HG03139 (cell line): ENCODE measurements around the gene COL17A1.

Experiments
- ATAC-seq: cut with Tn5 transposase; IDR thresholded peaks from one replicate; pipeline ENCODE4 v1.9.1; 2021; ENCODE audit not compliant: unreplicated experiment

The COL17A1 gene

DNA sequence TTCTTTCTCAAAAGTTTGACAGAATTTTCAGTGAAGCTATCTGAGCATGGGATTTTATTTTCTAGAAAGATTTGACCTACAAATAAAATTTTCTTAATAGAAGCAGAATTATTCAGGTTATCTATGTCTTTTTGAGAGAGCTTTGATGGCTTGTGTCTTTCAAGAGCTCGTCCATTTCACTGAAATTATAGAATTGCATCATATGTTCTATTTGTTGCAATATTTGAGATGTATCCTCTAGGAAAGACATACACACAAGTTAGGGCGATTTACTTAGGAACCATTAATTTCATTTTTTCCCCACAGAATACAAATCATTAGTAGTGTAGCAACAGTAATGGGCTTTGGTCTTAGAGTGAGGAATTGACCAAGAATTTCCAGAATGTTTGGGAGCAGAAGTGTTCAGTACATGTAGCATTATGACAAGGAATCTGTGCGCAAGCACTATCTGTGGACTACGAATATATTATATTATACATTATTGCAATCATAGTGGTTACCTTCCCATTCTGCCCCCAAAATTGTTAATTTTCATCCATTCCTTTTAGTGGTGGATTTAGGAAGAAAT, 12.8 kb upstream of the COL17A1 start:
- no peak for ATAC-seq

DNA sequence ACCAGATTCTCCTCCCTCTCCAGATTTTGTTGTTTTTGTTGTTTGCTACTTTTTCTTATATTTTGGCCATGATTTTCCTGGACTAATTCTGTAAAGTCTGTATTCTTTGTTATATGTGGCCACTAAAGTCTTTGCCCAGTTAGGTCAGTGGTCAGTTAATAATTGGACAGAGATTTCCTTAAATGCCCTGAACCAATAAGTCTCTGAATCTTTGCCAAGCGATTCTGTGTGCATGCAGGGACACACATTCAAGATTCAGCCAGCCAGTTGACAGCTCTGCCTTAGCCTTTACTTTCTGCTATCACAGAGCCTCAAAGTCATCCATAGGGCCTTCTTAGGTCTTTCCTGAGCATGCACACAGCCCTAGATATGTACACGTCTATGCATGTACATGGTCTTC, 11.0 kb upstream of the COL17A1 start:
- ATAC-seq, result no peak

DNA sequence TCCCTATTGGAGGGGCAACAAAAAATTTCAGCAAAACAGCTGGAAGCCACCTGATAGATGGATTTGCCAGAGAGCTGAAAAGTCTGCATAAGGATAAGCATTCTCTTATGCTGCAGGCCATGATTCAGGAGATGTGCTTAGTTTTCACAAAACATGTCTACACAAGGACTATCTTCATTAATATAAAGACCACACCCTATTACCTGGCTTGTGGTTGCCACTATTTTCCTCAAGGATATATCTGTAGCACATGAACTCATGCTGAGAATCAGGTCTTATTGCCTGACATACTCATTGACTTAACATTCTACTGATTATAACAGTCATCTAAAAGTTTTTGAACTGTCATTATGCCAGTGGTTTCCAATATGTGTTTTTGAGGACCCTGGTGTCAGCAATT, 7.1 kb upstream of the COL17A1 start:
- ATAC-seq, result no peak

DNA sequence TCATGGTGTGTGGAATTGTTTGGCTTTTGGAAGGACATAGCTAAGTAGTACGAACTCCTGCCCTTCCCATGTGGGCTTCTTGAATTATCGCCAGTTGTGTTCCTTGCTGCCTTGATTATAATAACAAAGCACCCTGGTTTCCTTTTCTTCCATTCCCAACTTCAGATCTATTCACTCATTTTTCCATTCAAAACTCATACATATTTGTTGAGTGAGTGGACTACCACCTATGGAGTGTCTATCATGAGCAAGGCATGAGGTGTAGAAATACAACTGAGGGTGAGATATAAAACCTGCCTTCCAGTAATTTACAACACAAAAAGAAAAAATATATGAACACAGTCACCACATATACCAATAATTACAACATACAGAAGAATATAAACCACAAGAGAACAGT, 4.9 kb upstream of the COL17A1 start:
- ATAC-seq, result no peak

DNA sequence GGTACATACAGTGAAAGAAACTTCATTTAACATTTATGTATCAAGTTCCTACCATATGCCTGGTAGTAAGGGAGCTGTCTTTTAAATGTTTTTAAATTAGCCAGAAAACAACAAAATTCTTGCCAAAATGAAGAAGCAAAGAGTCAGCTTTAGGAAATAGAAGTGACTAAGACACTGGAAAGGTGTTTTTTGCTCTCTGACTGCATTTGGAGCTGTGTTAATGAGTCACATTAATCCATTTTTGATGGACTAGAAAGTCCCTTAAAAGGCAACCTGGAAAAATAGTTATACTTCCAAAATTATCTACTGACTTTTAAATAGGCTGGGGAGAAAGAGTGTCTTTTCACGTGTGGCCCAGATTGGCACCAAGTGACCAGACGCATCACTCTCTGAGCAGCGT, 3.9 kb upstream of the COL17A1 start:
- ATAC-seq, result no peak

DNA sequence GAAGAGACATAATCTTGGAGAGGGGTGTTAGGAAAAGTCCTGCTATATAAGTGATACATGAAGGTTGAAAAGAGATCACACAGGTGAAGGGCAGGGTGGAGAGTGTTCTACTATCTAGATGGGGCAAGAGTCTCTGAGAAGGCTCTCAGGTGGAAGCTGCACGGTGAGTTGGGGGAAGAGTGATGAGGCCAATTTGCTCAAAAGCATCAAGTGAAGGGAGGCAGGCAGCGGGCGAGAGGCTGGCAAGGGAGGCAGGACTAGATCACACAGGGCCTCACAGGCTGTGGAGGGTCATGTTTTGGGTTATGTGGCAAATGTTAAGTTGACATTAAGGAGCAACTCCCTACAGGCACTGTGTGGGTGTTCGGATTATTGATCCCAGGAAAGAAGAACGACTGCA, 2.6 kb upstream of the COL17A1 start:
- ATAC-seq, result no peak

DNA sequence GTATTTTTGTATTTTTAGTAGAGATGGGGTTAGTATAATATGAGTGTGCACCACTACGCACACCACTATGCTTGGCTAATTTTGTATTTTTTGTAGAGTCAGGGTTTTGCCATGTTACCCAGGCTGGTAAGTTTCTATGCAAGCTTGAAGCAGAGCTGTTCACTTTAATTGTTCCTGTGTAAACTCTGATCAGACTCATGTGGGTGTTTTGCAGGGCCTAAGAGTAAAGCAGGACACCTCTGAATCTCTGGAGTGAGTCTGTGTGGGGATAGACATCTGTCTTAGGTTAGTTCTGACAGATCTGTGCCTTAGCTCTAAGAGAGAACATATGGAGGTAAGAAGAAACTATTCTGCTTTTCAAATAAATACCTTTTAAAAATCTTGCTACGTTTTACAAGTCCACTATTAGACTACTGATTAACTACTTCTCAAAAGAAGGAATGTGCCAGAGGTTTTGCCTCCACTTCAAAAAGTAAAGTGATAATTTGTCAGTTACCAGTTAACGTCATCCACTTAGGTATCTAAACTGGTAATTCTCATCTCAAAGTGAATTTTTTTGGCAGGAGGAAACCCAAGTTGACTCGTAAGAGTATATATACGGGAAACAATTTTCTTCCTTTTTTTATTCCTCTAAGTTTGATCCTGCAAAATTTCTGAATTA, 1.1 kb downstream of the COL17A1 start:
- no peak for ATAC-seq

DNA sequence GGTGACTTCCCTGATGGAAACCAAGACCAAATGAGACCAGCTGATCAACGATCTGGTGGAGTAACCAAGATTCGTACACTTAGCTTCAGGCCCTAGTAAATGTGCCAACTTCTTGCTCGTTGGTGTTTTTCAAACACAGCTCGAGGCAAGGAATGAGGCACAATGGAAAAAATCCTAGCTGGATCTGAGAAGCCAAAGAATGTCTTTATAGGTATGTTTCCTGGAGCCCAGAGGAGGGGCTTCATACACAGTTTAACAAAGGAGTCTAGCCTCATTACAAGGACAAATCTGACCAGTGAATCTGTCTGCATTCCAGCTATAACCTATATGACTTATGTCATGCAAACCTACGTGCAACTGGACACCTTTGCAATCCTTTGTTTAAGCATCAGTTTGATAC, 3.7 kb downstream of the COL17A1 start:
- ATAC-seq, result no peak

DNA sequence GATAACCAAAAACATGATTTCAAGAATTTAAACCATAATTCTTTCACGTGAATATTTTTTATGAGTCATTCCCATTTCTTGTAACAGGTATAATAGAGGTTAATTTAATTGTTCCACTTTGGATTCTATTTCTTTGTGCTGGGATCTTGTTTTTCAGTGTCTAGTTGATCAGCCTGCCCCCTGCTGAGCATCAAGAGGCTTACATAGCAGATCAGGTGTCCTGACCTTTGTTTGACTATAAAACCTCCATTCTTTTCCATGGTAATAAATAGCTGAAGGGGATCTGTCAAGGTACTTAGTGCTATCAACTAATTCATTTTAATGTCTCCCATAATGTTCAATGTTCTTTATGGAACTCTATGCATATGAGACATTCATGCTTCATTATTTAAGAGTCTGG, 4.9 kb downstream of the COL17A1 start:
- ATAC-seq, result no peak

DNA sequence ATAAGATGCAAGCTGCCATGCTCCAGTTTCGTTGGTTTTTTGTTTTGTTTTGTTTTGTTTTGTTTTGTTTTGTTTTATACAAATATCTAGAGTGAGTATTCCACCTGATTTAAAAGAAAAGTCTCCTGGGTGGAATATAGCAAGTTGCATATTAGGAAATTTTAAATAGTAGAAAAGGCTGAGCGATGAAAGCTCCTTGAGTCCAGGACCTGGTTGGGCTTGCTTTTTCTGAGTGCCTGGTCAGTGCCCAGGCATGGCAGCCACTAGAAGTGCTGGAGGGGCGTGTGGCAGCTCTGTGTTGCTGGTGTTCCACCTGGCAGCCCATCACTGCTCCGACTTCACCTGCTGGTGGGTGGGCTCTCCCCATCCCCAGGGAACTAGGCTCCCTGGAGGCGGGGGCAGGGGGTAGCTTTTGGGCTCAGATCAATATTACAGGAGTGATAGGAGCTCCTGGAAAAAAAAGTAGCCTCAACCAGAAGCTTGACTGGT, 8.0 kb downstream of the COL17A1 start:
- no peak for ATAC-seq

DNA sequence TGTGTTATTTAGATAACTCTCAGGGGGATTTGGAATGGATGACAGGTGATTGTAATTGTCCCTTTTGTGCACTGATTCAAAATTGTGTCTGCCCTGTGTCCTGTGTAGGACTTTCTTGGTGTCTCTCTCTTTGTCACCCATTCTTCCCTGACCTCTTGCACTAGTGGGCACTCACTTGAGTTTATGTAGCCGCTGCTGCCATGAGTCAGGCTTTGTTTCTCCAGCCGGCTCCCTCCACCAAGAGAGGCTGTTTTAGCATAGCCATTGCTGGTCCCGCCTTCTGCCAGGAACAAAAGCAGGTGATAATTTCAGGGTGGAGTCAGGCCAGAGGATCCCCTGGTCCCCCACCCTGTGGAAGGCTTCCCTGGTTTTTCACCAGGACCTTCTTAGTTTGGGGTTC, 8.4 kb downstream of the COL17A1 start:
- ATAC-seq, result no peak

DNA sequence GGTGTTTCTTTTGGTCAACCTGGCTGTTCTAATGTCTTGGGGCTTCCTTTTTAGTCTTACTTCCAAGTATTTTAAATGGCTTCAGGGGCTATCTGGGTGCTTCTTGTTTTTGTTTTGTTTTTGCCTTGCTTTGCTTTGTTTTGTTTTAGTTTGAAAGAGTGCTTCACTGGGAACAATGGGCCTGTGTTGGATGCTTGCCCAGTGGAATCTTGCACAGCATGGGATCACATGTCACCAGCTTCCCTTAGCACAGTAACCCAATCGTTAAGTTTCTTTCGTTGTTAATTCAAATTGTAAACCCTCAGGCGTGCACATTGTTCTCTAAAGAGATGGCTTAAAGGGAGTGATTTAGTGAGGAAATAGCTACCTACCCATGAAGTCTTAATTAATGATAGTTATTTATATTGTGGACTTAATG, 8.9 kb downstream of the COL17A1 start:
- ATAC-seq, result no peak

DNA sequence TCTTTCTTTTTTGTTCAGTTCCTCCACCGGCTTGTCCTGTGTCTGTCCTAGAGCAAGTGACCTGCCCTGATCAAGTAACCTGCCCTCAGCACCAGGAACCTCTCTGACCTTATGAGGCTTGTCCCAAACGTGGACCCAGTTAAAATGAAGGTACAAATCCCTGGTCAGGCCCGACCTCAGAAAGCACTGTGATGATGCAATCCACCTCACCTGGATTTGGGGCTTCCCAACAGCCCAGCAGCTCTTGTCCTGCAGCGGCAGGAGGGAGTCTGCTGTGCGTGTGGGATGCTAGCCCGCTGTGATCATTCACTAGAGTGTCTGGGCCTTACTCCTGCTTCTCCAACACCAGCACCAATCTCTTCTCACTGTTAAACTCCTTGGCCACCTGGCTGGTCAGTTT, 11.2 kb downstream of the COL17A1 start:
- no peak for ATAC-seq

DNA sequence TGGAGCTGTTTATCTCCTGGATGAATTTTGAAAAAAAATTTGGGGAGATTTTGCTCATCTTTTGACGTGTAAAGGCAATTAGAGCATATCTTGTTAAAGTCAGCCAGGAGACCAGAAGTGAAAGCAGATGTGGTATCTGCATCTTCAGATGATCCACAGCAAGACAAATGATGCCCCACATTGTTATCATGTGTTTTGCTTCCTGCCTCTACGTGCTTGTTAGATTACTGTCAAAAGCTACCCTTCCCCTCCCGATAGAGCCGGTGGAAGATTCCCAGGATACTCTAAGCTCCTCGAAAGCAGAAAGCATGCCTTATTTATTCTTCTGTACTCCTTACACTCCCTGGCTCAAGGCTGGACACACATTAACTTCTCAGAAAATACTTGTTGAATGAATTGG, 12.9 kb downstream of the COL17A1 start:
- ATAC-seq, result no peak

DNA sequence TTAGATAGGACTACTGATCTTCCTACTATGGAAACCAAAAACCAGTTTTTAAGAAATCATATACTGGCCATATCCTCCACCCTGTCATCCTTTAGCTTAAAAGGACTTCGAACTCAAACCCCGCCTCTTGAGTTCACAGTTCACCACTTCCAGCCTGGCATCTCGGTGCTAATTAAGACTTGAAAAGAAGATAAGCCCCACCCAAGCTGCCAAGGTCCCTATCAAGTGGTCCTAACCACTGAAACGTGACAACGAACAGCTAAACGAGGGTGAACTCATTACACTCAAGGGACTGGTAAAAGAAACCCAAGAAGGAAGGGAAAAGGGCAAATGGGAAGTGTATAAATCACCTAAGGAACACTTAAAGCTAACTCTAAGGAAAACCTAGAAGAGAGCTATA, 16.1 kb downstream of the COL17A1 start:
- ATAC-seq, result no peak

DNA sequence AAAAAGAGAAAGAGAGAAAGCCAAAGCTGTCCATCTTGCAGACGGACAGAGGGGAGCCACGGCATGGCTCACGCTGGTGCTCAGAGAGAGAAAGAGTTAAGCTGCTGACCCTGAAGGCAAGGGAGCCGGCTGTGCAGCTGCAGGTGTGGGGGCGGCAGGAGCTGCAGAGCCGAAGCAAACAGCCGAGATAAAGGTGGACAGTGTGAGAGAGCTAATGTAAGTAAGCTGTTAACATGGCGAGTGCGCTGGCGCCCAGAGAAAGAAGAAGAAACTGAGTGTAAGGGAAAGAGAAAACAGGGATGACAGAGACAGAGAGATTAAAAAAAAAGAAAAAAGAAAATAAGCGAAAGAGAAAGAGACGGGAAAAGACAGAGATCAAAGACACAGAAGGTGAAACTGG, 18.2 kb downstream of the COL17A1 start:
- no peak for ATAC-seq

DNA sequence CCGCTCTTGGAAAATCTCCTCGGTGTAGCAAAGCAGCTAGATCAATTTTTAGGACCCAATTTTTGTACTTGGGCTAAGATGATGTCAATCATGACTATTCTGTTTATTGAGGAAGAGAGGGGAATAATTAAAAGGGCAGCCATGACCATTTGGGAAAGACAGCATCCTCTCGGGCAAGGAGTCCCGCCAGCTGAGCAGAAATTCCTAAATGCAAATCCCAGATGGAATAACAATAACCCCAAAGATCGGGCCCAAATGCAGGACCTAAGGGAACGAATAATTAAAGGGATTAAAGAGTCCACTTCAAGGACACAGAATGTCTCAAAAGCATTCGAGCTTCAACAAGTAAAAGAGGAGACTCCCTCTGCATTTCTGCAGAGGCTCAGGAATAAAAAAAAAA, 18.7 kb downstream of the COL17A1 start:
- no peak for ATAC-seq

DNA sequence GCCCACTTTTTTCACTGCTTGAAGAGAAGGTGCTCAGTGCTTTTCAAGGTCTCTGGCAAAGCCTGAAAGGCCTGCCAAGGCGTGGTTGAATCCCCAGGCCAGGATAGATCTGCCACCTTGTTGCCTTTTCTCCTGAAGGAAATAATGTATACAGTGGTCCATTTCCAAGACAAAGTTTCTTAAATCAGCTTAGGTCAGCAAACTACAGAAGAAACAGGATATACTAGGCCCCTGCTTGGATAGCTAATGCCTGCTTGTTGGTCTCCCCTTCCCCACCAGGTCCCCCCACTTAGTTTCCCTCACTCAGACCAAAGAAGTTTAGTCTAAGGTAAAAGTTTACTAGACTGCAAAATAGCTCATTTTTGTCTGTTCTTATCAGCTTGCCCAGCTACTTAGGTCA, 19.9 kb downstream of the COL17A1 start:
- ATAC-seq, result no peak

DNA sequence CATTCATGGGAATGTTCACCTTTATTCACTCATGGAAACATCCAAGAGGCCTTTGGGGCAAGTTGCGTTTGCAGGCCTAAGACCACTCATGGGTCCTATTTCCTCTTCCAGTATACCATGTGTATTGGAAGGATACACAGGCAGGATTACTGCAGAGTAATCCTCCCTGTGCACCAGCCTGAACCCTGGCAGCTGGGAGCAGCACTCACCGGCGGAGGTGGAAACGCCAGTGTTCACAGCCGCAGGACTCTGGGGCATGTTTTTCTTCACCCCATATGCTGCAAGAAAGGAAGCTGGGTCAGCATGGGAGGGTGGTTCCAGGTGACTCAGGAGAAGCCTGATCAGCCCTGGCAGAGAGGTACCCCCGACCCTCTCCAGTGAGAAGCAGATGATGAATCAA, 24.5 kb downstream of the COL17A1 start:
- ATAC-seq, result no peak

DNA sequence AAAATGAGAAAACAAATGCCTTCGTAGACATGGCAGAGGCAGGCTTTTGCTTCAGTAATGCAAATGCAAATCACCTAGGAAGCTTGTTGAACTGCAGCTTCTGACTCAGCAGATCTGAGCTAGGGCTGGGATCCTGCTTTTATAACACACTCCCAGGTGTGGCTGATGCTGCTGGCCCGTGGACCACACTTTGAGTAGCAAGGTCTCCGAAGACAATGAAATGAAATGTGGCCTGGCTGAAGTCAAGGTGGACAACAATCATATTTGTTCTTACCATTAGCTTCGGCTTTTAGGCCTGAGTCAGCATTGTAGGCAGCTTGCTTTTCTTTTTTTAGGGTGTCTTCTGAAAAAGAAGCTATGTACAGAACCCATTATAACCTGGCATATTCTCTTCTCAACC, 26.3 kb downstream of the COL17A1 start:
- ATAC-seq, result no peak

DNA sequence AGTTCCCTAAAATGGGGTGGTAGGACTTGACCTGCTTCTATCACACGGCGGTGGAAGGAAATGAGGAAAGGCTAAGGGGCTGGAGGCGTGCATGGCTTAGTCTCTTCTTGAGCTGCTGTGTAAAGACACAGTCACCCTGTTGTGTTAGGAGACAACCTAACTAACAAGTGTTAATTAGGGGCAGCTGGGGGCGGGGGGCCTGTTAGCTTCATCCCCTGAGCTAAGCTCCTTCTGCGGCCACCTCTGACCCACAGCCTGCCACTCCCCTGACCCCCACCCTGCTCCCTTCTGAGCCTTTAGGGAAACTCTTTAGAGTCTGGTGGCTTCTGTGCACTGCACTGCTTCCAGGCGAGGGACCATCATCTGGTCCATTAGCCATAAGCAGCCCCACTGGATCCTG, 28.0 kb downstream of the COL17A1 start:
- ATAC-seq, result no peak

DNA sequence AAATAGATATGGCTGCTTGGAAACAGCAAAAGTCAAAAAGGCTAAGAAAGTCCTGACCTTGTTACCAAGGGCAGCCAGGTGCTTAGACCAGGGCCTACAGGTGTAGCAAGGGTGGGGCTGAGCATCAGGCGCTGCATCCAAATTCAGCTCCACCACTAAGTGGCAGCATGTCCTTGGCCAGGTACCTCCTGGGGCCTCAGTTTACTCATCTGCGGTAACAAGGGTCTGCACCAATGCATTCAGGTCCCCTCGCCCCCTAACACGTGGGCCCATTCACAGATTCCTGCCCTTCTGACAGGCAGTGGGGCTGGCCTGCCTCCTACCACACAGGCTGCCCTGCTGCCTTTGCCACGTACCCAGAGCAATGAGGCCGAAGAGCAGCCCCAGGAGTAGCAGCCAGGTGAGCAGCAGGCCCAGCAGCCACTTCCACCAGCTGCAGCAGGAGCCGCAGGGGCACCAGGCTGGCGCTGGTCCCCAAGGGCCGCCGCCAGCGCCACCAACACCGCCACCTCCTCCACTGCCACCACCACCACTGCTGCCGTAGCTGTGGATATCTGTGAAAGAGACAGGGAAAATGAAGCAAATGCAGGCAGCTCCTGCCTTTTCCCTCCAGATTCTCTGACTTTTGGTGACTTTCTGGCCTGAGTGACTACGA, 28.9 kb downstream of the COL17A1 start:
- no peak for ATAC-seq

DNA sequence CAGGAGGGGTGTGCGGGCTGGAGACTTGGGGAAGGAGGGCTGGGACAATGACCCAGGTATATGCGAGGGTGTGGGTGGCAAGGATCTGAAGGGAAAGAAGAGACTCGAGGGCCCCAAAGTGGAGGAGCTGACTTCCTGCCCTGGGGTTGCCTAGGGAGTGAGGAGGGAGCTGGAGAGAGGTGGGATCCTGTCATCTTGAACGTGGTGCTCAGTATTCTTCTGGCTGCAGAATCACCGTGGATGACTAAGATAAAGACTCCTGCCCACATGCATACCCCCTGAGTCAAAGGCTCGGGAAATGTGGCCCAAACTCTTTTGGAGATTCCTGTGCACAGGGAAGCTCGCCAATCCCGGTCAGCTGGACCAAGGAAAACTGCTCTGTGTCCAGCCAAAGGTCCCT, 31.2 kb downstream of the COL17A1 start:
- ATAC-seq, result no peak
